OCI-LY7 (cell line): ENCODE data around the gene RNF220.

Source experiments
- CTCF ChIP-seq: fragments of 200-600 bp; sonication (generic); conservative IDR thresholded peaks from 2 replicates; pipeline ENCODE4 v1.5.1; 2014; ENCODE audit warnings: mild to moderate bottlenecking, antibody characterized with exemption, low read length, moderate library complexity, mixed read lengths
- EZH2phosphoT487 ChIP-seq: fragments of 200-600 bp; sonication (generic); IDR thresholded peaks from 2 replicates; pipeline ENCODE4 v1.6.1; 2018; ENCODE audit warnings: low read depth, borderline replicate concordance, mild to moderate bottlenecking, mixed run types, antibody characterized with exemption, low read length, moderate library complexity, mixed read lengths

DNA sequence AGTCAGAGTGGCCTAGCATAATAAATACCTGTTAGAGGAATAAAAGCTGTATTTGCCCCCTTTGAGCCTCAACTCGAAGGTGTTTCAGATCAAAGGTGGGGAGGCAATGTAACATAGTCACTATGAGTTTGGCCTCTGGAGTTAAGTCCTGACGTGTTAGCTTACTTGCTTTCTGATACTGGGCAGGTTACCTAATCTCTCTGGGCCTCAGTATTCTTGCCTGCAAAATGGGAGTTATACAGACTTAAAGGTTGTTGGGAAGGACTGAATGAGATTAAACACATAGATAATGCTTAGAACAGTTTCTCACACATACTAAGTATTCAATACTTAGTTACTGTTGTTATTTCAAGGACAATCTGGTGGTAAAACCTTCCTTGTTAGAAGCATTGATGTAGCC lies 15.5 kb downstream of the RNF220 start:
- TF ChIP-seq CTCF (no peak), EZH2phosphoT487 (no peak)
